Activated CD8-positive, alpha-beta memory T cell treated with anti-CD3 and anti-CD28 coated beads for 4 hours (primary cell): ENCODE data around the gene CHCHD2.
"Not testable (repeated sequence)": the region's sequence is repeated elsewhere in the genome, so short reads cannot be mapped to it uniquely, and the experiment has no call there.

Experiments used
- DNase-seq, 2 donors: peaks; one replicate each; pipeline ENCODE4 v3.0.0-alpha.2; 2020; ENCODE audit warnings: low read depth in 2 of 2

CHCHD2 gene

DNA sequence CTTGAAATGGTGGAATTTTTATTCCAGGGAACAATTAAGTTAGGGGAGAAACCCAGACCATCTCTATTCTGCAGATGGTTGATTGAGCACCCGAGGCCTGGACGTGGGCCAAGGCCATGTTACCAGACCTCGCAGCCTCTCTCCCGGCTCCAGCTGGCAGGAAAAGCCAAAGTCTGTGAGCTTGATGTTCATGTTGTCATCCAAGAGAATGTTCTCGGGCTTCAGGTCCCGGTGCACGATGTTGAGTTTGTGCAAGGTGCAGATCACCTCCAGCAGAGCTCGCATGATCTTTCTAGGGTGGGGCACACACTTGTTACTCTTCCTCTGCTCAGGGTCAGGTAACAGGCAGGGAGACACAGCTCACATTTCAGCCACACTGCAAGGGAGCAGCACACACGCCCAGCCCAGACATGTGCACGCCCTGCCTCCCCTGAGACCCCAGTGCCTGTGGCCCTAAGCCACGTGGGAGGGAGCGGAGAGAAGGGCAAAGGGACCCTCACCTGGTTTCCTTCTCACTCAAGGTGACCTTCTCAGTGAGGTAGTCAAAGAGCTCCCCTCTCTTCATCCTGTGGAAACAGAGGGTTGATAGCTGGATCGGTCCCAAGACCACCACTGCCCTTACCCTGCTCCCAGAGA, 23.0 kb downstream of the CHCHD2 start:
- no peak for DNase-seq

DNA sequence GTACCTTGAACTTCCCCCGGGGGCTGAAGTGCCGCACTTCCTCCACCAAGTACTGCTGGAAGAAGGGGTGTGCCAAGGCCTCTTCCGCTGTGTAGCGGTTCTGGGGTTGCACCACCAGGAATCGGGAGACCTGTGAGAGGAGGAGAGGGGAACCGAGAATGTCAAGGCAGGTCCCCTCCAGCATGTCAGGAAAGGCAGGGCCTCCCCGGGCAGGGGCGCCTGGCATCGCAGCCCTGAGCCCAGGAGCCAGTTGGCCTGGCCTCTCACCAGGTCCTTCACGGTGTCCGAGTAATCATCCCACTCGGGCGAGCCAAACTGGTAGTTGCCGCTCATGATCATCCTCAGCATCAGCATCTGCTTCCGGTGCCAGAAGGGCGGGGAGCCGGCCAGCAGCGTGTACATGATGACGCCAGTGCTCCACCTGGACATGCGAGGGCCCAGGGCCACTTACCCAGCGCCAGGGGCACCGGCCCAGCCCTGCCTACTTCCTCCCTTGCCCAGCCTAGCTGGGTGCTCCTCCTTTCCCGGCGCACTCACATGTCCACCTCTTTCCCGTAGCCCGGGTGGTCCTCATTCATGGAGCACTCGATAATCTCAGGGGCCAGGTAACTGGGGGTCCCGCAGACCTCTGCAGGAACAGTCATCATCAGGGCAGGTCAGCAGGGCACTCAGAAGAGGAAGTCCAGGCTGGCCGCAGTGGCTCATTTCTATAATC, 24.5 kb downstream of the CHCHD2 start:
- no peak for DNase-seq

DNA sequence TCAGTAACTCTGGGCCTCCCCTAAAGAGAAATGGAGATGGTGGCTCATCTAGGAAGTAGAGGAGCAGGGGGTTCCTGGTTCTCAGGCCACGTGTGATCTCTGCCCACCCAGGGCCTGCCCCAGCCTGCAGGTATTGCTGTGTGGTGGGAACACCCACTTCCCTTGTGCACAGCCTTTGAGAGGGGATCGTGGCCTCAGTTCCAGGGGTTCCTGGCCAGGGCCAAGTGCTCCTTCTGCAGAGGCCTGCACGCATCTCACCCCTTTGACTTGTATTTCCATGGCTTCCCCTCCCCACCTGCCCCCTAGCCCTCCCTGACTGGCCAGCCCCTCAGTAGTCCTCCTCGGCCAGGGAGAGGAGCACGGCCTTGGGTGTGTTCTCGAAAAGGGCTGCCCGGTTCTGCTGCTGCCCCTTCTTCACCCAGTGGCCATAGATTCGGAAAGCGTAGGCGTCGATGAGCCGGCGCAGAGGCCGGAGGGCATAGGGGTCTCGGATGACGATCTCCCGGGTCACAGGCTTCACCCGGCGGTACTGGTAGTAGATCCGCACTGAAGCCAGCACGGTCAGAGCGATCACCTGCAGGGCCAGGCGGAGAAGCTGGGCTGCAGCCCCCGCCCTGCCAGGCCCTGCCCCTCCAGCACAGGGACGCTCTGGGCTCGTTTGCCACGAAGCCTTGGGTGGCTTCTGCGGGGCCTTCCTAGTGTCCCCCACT, 25.4 kb downstream of the CHCHD2 start:
- not testable (repeated sequence) for DNase-seq

DNA sequence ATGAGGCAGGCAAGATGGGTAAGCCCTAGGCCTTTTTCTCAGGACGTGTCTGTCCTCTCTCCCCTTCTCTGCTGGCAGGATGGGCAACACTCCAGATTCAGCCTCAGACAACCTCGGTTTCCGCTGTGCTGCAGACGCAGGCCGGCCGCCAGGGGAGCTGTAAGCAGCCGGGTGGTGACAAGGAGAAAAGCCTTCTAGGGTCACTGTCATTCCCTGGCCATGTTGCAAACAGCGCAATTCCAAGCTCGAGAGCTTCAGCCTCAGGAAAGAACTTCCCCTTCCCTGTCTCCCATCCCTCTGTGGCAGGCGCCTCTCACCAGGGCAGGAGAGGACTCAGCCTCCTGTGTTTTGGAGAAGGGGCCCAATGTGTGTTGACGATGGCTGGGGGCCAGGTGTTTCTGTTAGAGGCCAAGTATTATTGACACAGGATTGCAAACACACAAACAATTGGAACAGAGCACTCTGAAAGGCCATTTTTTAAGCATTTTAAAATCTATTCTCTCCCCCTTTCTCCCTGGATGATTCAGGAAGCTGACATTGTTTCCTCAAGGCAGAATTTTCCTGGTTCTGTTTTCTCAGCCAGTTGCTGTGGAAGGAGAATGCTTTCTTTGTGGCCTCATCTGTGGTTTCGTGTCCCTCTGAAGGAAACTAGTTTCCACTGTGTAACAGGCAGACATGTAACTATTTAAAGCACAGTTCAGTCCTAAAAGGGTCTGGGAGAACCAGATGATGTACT, 26.7 kb downstream of the CHCHD2 start:
- no peak for DNase-seq

DNA sequence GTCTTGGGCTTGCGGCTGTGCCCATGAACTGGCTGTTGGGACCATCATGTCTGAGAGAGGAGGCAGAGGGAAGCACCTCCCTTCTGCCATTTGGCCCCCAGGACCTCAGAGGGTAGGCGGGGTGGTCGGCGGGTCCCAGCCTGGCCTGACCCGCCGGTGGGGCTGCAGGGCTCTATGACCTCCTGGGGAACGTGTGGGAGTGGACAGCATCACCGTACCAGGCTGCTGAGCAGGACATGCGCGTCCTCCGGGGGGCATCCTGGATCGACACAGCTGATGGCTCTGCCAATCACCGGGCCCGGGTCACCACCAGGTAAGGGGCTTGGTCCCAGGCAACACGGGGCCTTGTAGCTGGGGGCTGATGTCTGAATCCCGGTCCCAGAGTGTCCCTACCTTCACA, 28.1 kb downstream of the CHCHD2 start:
- DNase-seq: no peak

DNA sequence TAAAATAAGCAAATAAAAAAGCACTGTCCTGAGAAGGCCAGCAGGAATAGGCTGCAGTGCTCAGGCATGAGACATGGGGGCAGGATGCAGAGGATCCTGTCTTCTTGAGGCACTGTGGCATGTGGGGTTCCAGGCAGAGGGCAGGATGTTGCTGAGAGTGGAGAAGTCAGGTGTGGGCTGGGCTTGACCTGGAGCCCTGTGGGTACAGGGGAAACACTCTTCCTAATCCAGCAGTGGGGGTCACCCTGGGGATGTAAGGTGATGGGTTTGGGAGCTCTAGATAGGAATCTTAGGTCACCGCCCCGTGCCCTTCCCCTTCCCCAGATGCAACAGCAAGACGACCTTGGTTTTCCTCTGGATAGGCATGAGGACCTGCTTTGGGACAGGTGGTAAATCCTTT, 28.6 kb downstream of the CHCHD2 start:
- DNase-seq: no peak

DNA sequence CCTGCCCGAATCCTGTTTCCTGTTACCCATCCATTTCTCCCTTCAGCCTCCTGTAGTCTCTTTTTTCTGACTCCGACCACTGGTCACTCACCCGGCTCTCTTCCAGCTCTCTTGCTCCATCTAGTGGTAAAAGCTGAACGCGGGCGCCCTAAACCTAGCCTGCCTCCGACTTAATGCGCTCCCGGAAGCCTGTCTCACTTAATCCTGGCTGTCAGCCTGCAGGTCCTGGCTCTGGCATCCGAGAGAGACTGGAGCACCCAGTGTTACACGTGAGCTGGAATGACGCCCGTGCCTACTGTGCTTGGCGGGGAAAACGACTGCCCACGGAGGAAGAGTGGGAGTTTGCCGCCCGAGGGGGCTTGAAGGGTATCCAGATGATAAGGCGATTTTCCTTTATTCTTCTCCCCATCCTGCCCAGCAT, 31.9 kb downstream of the CHCHD2 start:
- DNase-seq: peak; percentile 35 to 36

DNA sequence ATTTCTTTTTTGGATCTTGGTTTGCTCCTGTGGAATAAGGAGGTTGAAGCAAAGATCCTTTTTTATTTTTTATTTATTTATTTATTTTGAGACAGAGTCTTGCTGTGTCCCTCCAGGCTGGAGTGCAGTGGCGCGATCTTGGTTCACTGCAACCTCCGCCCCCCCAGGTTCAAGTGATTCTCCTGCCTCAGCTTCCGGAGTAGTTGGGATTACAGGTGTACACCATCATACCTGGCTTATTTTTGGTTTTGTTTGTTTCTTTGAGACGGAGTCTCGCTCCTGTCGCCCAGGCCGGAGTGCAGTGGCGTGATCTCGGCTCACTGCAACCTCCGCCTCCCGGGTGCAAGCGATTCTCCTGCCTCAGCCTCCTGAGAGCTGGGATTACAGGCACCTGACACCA, 39.9 kb downstream of the CHCHD2 start:
- DNase-seq: not testable (repeated sequence)

DNA sequence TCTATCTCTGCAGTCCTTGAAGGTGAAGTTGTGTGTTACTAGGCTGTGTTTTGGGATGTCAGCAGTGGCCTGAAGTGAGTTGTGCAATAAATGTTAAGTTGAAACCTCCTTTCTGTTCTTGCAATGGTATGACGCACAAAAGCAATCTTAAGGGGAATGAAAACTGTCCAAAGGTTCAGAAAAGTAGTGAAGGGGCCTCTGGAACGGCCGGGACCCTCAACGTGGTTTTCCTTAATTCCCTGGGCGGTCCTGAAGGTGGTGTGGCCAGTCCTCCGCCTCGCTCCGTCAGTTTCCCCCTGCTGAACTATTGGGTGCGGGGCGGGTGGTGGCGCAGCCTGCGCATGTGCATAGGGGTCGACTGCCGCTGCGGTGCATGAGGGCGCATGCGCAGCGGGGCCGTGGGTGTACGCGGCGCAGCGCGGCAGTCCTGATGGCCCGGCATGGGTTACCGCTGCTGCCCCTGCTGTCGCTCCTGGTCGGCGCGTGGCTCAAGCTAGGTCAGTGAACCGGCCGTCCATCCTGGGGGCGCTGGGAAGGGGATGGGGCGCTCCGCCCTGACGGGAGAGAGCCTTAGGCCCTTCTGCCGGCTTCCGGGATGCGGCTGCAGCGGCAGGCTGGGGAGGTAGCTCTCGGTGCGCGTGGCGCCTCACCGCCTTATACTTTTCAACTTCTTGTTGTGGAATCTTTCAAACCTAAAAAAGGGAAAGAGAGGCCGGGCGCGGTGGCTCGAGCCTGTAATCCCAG, 42.2 kb downstream of the CHCHD2 start, which contains the start of gene SUMF2:
Gene SUMF2, plus strand, starts transcription at position 405 of the 744 bp plus-strand sequence. Its CDS starts 26 bp downstream, at position 431.
- peak; percentile 73 to 82 for DNase-seq

DNA sequence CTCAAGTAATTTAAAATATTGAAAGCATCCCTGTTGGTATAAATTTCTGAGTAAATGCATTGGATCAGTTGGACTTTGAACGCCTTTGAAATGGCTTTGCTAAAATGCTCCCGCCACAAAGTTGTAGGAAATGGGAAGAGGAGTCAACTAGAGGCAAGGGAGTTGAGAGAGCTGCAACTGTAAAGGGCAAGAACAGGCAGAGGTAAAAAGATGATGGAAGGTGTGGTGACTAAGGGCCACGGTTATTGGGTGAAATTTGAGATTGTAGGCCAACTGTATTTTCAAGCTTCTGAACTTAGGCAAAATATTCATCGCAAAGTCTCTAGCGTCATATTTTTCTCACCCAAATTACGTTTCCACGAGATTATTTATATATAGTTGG, 42.8 kb downstream of the CHCHD2 start:
- no peak for DNase-seq

DNA sequence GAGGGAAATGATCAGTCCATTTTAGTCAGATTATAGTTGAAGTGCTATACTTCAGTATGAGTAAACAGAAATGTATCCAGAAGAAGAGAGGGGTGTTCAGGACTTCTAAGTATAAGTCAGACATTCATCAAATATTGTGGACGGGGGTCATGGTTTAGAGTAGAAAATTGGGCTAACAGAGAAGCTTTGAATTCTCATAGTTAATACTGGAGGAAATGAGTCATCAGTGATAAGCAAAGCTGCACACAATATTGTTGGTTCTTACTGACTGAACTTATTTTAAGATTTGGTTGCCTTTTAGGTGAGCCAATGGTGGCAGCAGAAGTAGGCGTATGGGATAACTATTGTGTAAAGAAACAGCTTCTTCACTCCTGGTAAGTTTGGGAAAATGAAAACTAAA, 43.9 kb downstream of the CHCHD2 start:
- no peak for DNase-seq

DNA sequence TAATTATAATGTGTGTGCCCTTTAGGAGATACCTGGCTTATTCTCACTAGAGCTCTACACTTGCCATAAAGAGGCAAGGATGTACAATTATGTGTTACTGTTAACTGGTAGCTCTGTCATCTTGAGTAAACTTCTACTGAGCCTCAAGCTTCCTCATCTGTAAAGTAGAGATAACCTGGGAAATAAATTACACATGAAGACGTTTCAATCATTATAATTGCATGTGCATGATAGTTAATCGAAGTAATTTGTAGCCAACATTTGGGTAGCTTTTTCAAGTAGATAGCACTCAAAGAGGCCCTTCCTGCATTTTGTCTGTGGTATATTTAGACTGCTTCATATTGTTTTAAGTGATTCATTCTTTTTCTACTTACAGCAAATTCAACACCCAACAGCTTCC, 52.3 kb downstream of the CHCHD2 start:
- no peak for DNase-seq

DNA sequence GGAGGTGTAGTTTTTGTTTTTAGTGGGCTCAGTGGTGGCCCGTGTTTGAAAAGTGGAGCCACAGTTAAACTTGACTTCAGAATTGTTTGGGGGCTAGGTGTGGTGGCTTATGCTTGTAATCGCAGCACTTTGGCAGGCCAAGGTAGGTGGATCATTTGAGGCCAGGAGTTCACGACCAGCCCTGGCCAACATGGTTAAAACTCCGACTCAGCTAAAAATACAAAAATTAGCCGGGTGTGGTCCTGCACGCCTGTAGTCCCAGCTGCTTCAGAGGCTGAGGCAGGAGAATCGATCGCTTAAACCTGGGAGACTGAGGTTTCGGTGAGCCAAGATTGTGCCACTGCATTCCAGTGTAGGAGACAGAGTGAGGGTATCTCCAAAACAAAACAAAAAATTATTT, 52.9 kb downstream of the CHCHD2 start:
- no peak for DNase-seq
